ENCODE results near the gene TXNDC16. TPM values are rescaled to one million over a fixed set of nuclear protein-coding genes. Genes with fewer than 3 reads are reported as not detected.

The TXNDC16 gene
- polyA plus RNA-seq, 2 of the 4 experiments (the other 2 are of a cell fraction), result 1.4 to 3.0 TPM

DNA sequence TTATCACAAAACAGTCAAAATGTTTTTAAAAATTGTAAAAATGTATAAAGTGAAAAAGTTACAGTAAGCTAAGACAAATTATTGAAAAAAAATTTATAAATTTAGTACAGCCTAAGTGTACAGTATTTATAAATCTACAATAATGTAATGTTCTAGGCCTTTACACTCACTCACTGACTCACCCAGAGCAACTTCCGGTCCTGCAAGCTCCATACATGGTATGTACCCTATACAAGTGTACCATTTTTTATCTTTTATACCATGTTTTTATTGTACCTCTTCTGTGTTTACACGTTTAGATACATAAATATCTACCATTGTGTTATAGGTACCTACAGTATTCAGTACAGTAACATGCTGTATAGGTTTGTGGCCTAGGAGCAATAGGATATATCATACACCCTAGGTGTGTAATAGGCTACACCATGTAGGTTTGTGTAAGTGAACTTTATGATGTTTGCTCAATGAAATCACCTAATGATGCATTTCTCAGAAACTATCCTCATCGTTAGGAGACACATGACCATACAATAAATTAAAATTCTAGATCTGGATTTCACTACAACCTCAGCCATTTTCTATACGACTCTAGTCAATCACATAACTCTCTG lies 66.8 kb downstream of the TXNDC16 start:
- Histone ChIP-seq H3K4me1 (no peaks in the 10 kb centered on the region), H3K9me3 (no peaks in the 10 kb centered on the region), H3K27ac (no peak overlapping the region), H3K4me2 (no peak overlapping the region), H3K4me3 (no peak overlapping the region)
- POLR2A ChIA-PET, result interaction anchor here (0.6 kb wide), 1 partner anchor 67 kb away, joined by 3 read pairs; the partner anchor contains the start of genes GPR137C and TXNDC16
- DNase-seq (ENCODE audit: low read depth in 1 of 2, low spot score in 1 of 2) (no peak), FAIRE-seq (no peak), ATAC-seq (no peak)
- TF ChIP-seq CBX8 (IDR thresholded peaks at IDR 0.05), result no peak
- TF ChIP-seq ZC3H11A (IDR thresholded peaks at IDR 0.05), result no peak
- TF ChIP-seq, protein P1, sequence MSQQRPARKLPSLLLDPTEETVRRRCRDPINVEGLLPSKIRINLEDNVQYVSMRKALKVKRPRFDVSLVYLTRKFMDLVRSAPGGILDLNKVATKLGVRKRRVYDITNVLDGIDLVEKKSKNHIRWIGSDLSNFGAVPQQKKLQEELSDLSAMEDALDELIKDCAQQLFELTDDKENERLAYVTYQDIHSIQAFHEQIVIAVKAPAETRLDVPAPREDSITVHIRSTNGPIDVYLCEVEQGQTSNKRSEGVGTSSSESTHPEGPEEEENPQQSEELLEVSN (IDR thresholded peaks at IDR 0.05; ENCODE audit: borderline replicate concordance, low read depth), result no peak
- TF ChIP-seq HOXB5 (CRISPR knock-in tag; IDR thresholded peaks at IDR 0.05), result no peak
- no peak for TF ChIP-seq ZFP36 (IDR thresholded peaks at IDR 0.05; ENCODE audit: borderline replicate concordance, partially characterized antibody)
- no peak for TF ChIP-seq JUNB (IDR thresholded peaks at IDR 0.05)
- TF ChIP-seq, protein P2, sequence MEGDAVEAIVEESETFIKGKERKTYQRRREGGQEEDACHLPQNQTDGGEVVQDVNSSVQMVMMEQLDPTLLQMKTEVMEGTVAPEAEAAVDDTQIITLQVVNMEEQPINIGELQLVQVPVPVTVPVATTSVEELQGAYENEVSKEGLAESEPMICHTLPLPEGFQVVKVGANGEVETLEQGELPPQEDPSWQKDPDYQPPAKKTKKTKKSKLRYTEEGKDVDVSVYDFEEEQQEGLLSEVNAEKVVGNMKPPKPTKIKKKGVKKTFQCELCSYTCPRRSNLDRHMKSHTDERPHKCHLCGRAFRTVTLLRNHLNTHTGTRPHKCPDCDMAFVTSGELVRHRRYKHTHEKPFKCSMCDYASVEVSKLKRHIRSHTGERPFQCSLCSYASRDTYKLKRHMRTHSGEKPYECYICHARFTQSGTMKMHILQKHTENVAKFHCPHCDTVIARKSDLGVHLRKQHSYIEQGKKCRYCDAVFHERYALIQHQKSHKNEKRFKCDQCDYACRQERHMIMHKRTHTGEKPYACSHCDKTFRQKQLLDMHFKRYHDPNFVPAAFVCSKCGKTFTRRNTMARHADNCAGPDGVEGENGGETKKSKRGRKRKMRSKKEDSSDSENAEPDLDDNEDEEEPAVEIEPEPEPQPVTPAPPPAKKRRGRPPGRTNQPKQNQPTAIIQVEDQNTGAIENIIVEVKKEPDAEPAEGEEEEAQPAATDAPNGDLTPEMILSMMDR (IDR thresholded peaks at IDR 0.05), result no peak
- no peak for TF ChIP-seq NFE2L2 (conservative IDR thresholded peaks at IDR 0.05; ENCODE audit: low read length)
- no peak for TF ChIP-seq TP53 (CRISPR knock-in tag; IDR thresholded peaks at IDR 0.05)
- TF ChIP-seq CHD4 (IDR thresholded peaks at IDR 0.05; ENCODE audit: borderline replicate concordance), result no peak
- TF ChIP-seq HOXB13 (CRISPR knock-in tag; IDR thresholded peaks at IDR 0.05; ENCODE audit: low read depth), result no peak
- no peak for TF ChIP-seq FOXS1 (CRISPR knock-in tag; IDR thresholded peaks at IDR 0.05)
- no peak for TF ChIP-seq SREBF2 (IDR thresholded peaks at IDR 0.05)
- no peak for TF ChIP-seq FOSL2 (IDR thresholded peaks at IDR 0.05)
- no peak for TF ChIP-seq FOSL2 (CRISPR knock-in tag; IDR thresholded peaks at IDR 0.05)
- TF ChIP-seq CHD2 (IDR thresholded peaks at IDR 0.05; ENCODE audit: low read length, partially characterized antibody), result no peak
- no peak for TF ChIP-seq BHLHE40 (IDR thresholded peaks at IDR 0.05; ENCODE audit: low read depth, low read length)
- 58% methylated on average over 4 of the region's 4 CpGs for WGBS (ENCODE audit: missing lambda C conversion rate)
- CTCF ChIA-PET, result no interaction called here

DNA sequence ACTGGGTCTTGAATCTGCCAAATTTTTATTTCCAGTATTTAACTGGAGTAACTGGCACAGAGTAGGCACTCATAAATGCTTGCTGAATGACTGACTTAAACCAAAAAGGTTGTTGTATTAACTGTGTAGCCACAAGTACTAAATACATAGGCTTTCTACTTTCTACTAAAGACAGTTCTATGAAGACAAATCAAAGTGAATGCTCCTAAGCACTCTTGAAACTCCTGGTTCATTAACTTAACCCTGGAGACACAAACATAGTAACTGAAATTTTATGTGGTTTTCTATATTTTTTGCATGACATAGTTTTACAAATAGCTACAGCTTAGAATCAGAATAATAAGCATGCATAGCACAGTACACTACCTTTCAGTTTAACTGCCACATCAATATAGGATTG lies 70.4 kb downstream of the TXNDC16 start:
- Histone ChIP-seq H3K4me2 (no peak overlapping the region), H3K9me3 (no peaks in the 10 kb centered on the region), H3K27ac (no peak overlapping the region), H3K4me1 (no peaks in the 10 kb centered on the region), H3K4me3 (no peak overlapping the region)
- ChIA-PET CTCF (no interaction called here), POLR2A (no interaction called here)
- no peak for FAIRE-seq
- no peak for ATAC-seq
- TF ChIP-seq, protein P3, sequence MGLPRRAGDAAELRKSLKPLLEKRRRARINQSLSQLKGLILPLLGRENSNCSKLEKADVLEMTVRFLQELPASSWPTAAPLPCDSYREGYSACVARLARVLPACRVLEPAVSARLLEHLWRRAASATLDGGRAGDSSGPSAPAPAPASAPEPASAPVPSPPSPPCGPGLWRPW (IDR thresholded peaks at IDR 0.05), result no peak
- no peak for TF ChIP-seq ESRRA (IDR thresholded peaks at IDR 0.05; ENCODE audit: borderline replicate concordance, low read length)
- TF ChIP-seq NFE2L2 (conservative IDR thresholded peaks at IDR 0.05; ENCODE audit: low read length), result no peak
- TF ChIP-seq, protein P4, sequence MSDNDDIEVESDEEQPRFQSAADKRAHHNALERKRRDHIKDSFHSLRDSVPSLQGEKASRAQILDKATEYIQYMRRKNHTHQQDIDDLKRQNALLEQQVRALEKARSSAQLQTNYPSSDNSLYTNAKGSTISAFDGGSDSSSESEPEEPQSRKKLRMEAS (IDR thresholded peaks at IDR 0.05), result no peak
- TF ChIP-seq RARB (CRISPR knock-in tag; IDR thresholded peaks at IDR 0.05), result no peak
- DNase-seq (ENCODE audit: low read depth in 1 of 2, low spot score in 1 of 2), result no peak

DNA sequence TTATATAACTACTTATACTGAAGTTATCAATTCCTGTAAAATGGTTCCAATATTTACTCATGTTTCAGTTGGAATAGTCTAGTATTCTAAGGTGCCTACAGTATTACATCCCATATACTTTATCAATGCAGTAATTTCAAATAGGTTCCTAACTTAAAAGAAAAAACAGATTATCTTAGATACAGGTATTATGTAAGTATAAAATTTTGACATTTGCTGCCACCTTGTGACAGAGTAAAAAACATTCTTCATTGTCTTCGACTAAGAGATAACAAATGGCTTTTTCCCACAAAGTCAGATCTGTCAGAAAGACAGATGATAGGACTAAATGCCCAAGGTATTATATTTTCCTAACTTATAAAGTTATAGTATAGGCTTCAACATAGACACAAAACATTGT lies 78.7 kb downstream of the TXNDC16 start:
- no peak overlapping the region for H3K27ac ChIP-seq
- TF ChIP-seq RCOR1 (IDR thresholded peaks at IDR 0.05; ENCODE audit: low read depth, low read length) (no peak), POLR2A (IDR thresholded peaks at IDR 0.05; ENCODE audit: low read length) (no peak), MAZ (IDR thresholded peaks at IDR 0.05; ENCODE audit: borderline replicate concordance, low read depth, low read length) (no peak), SMC3 (IDR thresholded peaks at IDR 0.05) (peak; percentile 89), RAD21 (conservative IDR thresholded peaks at IDR 0.05 in 1 of 2, IDR thresholded peaks at IDR 0.05 in 1 of 2) (peak; percentile 73 to 87)
- TF ChIP-seq, protein P2 (IDR thresholded peaks at IDR 0.05), result peak; percentile 67
- DNase-seq (ENCODE audit: low read depth in 1 of 2, low spot score in 1 of 2) (peak in 1 of 2 experiments; percentile 56), ATAC-seq (peak in 1 of 2 experiments; percentile 54; a peak in 1 of 6 replicates), FAIRE-seq (peak; percentile 79)
- no peak overlapping the region for H3K4me2 ChIP-seq
- ChIA-PET CTCF (interaction anchor here (0.7 to 3.7 kb wide), 5 partner anchors 10 to 174 kb away, joined by 3 to 24 read pairs (median 4); no protein-coding TSS in a partner anchor), POLR2A (no interaction called here)
- H3K4me1 ChIP-seq, result no peaks in the 10 kb centered on the region
- H3K9me3 ChIP-seq, result no peaks in the 10 kb centered on the region
- 0% methylated on average over 1 of the region's 1 CpG for WGBS (ENCODE audit: missing lambda C conversion rate)
- H3K4me3 ChIP-seq, result no peak overlapping the region

Measured in A549 (cell line).